Right ventricle myocardium superior (tissue), 1 donor: Measurements from ENCODE around the gene ANGPTL4. TPM values are rescaled to one million over a fixed set of nuclear protein-coding genes. Genes with fewer than 3 reads are reported as not detected.

Experiments used
- microRNA-seq: library from miRNA; unstranded; fragments of <30 nt; microRNA quantifications from one replicate; pipeline ENCODE4 v1.2.0, GENCODE V29; 2020
- total RNA-seq: library from RNA; stranded (reverse); fragmentation: NEBNext Ultra II Directional; extraction: Animal tissue kit (Norgen Biotek cat#: 25700); gene quantifications from one replicate; pipeline ENCODE4 v1.2.1, GENCODE V29; 2021
- donor health status: DM: no; HTN: yes; CAD: no; lungs with severe emphysema.

The ANGPTL4 gene
- total RNA-seq, 1 donor from 2014 or later = 13.9 TPM

Small RNAs within 50 kb of the gene (microRNA-seq; reads per million reads assigned to microRNA genes)
- gene MIR4999 = 2.3 reads per million

Other genes with a start within 250 kb of the ANGPTL4 start
- gene FBN3, start 214.6 kb upstream of the ANGPTL4 start, total RNA-seq = not detected
- 19.1 TPM for gene CERS4, start 154.8 kb upstream of the ANGPTL4 start, total RNA-seq
- gene CD320, start 55.8 kb upstream of the ANGPTL4 start, total RNA-seq = 34.5 TPM
- gene NDUFA7, start 42.8 kb upstream of the ANGPTL4 start, total RNA-seq = 127 TPM
- 1,119 TPM for gene RPS28, start 42.7 kb upstream of the ANGPTL4 start, total RNA-seq
- 21.8 TPM for gene KANK3, start 20.9 kb upstream of the ANGPTL4 start, total RNA-seq
- 136 TPM for gene RAB11B, start 26.2 kb downstream of the ANGPTL4 start, total RNA-seq
- 100.0 TPM for gene MARCHF2, start 49.1 kb downstream of the ANGPTL4 start, total RNA-seq
- 113 TPM for gene HNRNPM, start 80.8 kb downstream of the ANGPTL4 start, total RNA-seq
- 0.70 TPM for gene PRAM1, start 138.5 kb downstream of the ANGPTL4 start, total RNA-seq
- 16.1 TPM for gene ZNF414, start 150.0 kb downstream of the ANGPTL4 start, total RNA-seq
- 8.4 TPM for gene MYO1F, start 213.3 kb downstream of the ANGPTL4 start, total RNA-seq
- gene ADAMTS10, start 246.6 kb downstream of the ANGPTL4 start, total RNA-seq = 9.1 TPM